NK-92 (cell line): Measurements from ENCODE around the gene MGAT4A.
A peak's percentile ranks its signal among the peaks of the same experiment; 100 is the strongest.
"Not testable (repeated sequence)": the region's sequence is repeated elsewhere in the genome, so short reads cannot be mapped to it uniquely, and the experiment has no call there.

Experiments used
- DNase-seq: peaks from one replicate; lab custom pipeline; 2025; ENCODE audit not compliant: unreplicated experiment; lab: John Stamatoyannopoulos, UW

The MGAT4A gene

GRCh38 chr2:98664323-98664722 is 66.6 kb downstream of the MGAT4A start:
- DNase-seq, result no peak

GRCh38 chr2:98663511-98664090 is 67.3 kb downstream of the MGAT4A start:
- DNase-seq, result no peak

GRCh38 chr2:98659491-98659840 is 71.5 kb downstream of the MGAT4A start:
- DNase-seq, result not testable (repeated sequence)

- DNase-seq, result no peak
Measured at GRCh38 chr2:98658816-98659490, 72.0 kb downstream of the MGAT4A start.

- DNase-seq, result no peak
Measured at GRCh38 chr2:98656800-98657199, 74.1 kb downstream of the MGAT4A start.

- DNase-seq, result no peak
Measured at GRCh38 chr2:98654699-98655495, 76.0 kb downstream of the MGAT4A start.

- no peak for DNase-seq
Measured at GRCh38 chr2:98650998-98651397, 79.9 kb downstream of the MGAT4A start.

- DNase-seq, result no peak
Measured at GRCh38 chr2:98649992-98650375, 80.9 kb downstream of the MGAT4A start.

- peak; percentile 15 for DNase-seq
Measured at GRCh38 chr2:98649135-98649991, 81.6 kb downstream of the MGAT4A start.

GRCh38 chr2:98648451-98648850 is 82.5 kb downstream of the MGAT4A start:
- no peak for DNase-seq

- no peak for DNase-seq
Measured at GRCh38 chr2:98647636-98648035, 83.3 kb downstream of the MGAT4A start.

- DNase-seq, result no peak
Measured at GRCh38 chr2:98643496-98644100, 87.3 kb downstream of the MGAT4A start.

GRCh38 chr2:98637401-98638147 is 93.4 kb downstream of the MGAT4A start:
- no peak for DNase-seq

GRCh38 chr2:98634406-98635092 is 96.4 kb downstream of the MGAT4A start:
- no peak for DNase-seq

- DNase-seq, result no peak
Measured at GRCh38 chr2:98632351-98632750, 98.6 kb downstream of the MGAT4A start.

GRCh38 chr2:98623657-98624056 is 107.3 kb downstream of the MGAT4A start:
- DNase-seq, result no peak

- DNase-seq, result no peak
Measured at GRCh38 chr2:98617149-98617548, 113.8 kb downstream of the MGAT4A start.

- no peak for DNase-seq
Measured at GRCh38 chr2:98615481-98615880, 115.5 kb downstream of the MGAT4A start.

GRCh38 chr2:98614024-98614739 is 116.8 kb downstream of the MGAT4A start:
- DNase-seq, result no peak
